A673 (cell line): Measurements from ENCODE around the gene FXYD3. TPM values are rescaled to one million over a fixed set of nuclear protein-coding genes. Genes with fewer than 3 reads are reported as not detected.

Experiments used
- BruUV-seq: library from RNA; stranded (reverse); fragments of 400-500 nt; replicated peaks from 2 replicates; lab custom pipeline; 2021; lab: Mats Ljungman, UMichigan
- CTCF ChIA-PET: fragments of 300-600 bp; sonication (Branson Sonifier 250); formaldehyde crosslinking; loops from one replicate; lab custom pipeline; 2022; ENCODE audit warnings: antibody characterized with exemption; lab: Charles Lee
- POLR2A ChIA-PET: fragments of 300-600 bp; sonication (Branson Sonifier 250); formaldehyde crosslinking; loops from one replicate; lab custom pipeline; 2022; ENCODE audit warnings: antibody characterized with exemption; ENCODE audit not compliant: low non-redundant PET; lab: Charles Lee
- DNase-seq: peaks from one replicate; pipeline ENCODE4 v3.0.0-alpha.2; 2015; ENCODE audit warnings: low spot score
- H3K27ac ChIP-seq: fragments of 200-600 bp; sonication (generic); 2 replicates; pipeline ENCODE4 v1.5.1; 2016; ENCODE audit warnings: mixed run types, low read depth, mild to moderate bottlenecking, mixed read lengths, antibody characterized with exemption, low read length; ENCODE audit not compliant: poor library complexity, severe bottlenecking
- H3K27me3 ChIP-seq: fragments of 200-600 bp; sonication (generic); replicated peaks from 2 replicates; pipeline ENCODE4 v1.6.1; 2017; ENCODE audit warnings: mixed run types, low read depth, mild to moderate bottlenecking, mixed read lengths, antibody characterized with exemption, low read length; ENCODE audit not compliant: insufficient read depth, poor library complexity
- H3K36me3 ChIP-seq: fragments of 200-600 bp; sonication (generic); 2 replicates; pipeline ENCODE4 v1.6.1; 2016; ENCODE audit warnings: mixed run types, mild to moderate bottlenecking, mixed read lengths, antibody characterized with exemption, low read length; ENCODE audit not compliant: insufficient read depth, poor library complexity, severe bottlenecking
- H3K4me1 ChIP-seq: fragments of 200-600 bp; sonication (generic); 2 replicates; pipeline ENCODE4 v1.6.1; 2017; ENCODE audit warnings: mixed run types, mild to moderate bottlenecking, mixed read lengths, antibody characterized with exemption, low read length; ENCODE audit not compliant: insufficient read depth, poor library complexity, severe bottlenecking
- H3K4me3 ChIP-seq: fragments of 200-600 bp; sonication (generic); 2 replicates; pipeline ENCODE4 v1.5.1; 2016; ENCODE audit warnings: low read depth, mixed run types, mild to moderate bottlenecking, mixed read lengths, low read length; ENCODE audit not compliant: poor library complexity, severe bottlenecking
- H3K9me3 ChIP-seq: fragments of 200-600 bp; sonication (generic); 2 replicates; pipeline ENCODE4 v1.6.1; 2016; ENCODE audit warnings: mixed run types, low read depth, mild to moderate bottlenecking, mixed read lengths, antibody characterized with exemption, low read length; ENCODE audit not compliant: poor library complexity, severe bottlenecking
- EZH2 ChIP-seq: fragments of 200-600 bp; sonication (generic); IDR thresholded peaks from 2 replicates; pipeline ENCODE4 v1.6.1; 2017; ENCODE audit warnings: borderline replicate concordance, low read depth, mild to moderate bottlenecking, mixed read lengths, antibody characterized with exemption, low read length; ENCODE audit not compliant: poor library complexity, severe bottlenecking
- intact Hi-C: fragments of 100-400 bp; cut with micrococcal nuclease; formaldehyde crosslinking; loops from one replicate; pipeline ENCODE4 v1.10.0; 2022; ENCODE audit not compliant: unreplicated experiment
- total RNA-seq: library from RNA; stranded (reverse); gene quantifications from 2 replicates; pipeline ENCODE4 v1.2.3, GENCODE V29; 2021
- TF ChIP-seq, protein P1 (sequence below): fragments of 300-800, 200-600 bp; sonication (generic); conservative IDR thresholded peaks from 2 replicates; pipeline ENCODE4 v1.5.1; 2017; ENCODE audit warnings: low read depth, mild to moderate bottlenecking, antibody characterized with exemption, low read length, moderate library complexity, mixed read lengths

Gene FXYD3
- total RNA-seq, 1 experiment from 2014 or later = not detected

DNA sequence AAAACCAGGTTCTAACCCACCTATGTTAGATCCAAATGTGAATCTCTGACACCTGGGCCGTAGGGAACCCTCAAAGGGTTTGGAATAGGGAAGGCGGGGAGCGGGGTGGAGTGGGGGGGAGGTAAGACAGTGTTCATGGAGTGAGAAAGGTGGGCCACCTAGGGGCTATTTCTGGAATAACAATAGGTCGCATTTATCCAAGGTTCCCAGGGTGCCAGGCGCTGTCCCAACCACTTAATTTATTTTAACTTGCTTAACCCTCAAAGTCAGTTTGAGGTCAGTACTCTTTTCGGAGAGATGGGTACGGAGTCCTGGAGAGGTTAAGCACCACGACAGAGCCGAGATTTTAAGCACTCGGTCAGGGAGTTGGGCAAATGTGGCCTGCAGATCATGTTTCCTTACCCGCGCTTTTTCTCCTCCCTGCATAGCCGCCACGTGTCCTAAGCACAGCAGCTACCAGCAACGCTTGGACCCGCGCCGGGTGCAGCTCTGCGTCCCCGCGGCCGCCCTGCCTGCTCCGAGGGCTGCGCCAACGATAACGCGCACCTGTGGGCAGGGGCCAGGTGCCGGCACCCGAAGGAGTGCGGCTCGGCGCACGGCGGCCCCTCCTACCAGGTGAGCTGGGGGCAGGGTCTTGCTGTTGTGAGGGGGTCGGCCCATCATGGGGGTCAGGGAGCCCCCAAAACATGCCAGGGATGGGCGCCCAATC lies 25.0 kb upstream of the FXYD3 start:
- BruUV-seq = no TSS peak
- TF ChIP-seq EZH2 = no peak
- TF ChIP-seq, protein P1, sequence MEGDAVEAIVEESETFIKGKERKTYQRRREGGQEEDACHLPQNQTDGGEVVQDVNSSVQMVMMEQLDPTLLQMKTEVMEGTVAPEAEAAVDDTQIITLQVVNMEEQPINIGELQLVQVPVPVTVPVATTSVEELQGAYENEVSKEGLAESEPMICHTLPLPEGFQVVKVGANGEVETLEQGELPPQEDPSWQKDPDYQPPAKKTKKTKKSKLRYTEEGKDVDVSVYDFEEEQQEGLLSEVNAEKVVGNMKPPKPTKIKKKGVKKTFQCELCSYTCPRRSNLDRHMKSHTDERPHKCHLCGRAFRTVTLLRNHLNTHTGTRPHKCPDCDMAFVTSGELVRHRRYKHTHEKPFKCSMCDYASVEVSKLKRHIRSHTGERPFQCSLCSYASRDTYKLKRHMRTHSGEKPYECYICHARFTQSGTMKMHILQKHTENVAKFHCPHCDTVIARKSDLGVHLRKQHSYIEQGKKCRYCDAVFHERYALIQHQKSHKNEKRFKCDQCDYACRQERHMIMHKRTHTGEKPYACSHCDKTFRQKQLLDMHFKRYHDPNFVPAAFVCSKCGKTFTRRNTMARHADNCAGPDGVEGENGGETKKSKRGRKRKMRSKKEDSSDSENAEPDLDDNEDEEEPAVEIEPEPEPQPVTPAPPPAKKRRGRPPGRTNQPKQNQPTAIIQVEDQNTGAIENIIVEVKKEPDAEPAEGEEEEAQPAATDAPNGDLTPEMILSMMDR = peak; percentile 73
- Histone ChIP-seq H3K36me3 (no peaks in the 10 kb centered on the region), H3K9me3 (no peaks in the 10 kb centered on the region), H3K4me1 (peaks cover 5% of the 10 kb centered on the region), H3K4me3 (peak overlapping the region; percentile 15), H3K27ac (no peak overlapping the region), H3K27me3 (no peaks in the 10 kb centered on the region)
- peak; percentile 74 for DNase-seq
- CTCF ChIA-PET = interaction anchor here (1.0 kb wide), 1 partner anchor 24 kb away, joined by 4 read pairs; no protein-coding TSS in a partner anchor
- POLR2A ChIA-PET = no interaction called here
- intact Hi-C loops = no loop called here

DNA sequence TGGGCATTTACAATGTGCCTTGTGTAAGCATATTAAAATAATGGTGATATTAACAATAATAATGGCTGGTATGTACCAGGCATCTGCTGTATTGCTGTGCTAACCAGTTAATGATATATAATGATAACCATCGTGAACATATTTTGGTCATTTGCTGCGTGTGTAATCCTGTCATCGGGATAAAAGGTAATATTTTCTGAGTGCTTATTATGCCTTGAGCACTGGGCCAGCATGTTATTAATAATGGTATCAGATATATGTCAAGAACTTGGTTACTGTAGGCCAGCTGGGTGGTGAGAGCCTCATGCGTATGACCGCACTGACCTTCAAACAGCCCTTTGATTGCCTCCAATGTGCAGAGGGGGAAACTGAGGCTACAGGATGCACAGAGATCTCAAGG lies 22.2 kb upstream of the FXYD3 start:
- H3K9me3 ChIP-seq = no peaks in the 10 kb centered on the region
- no peaks in the 10 kb centered on the region for H3K36me3 ChIP-seq
- no peak for DNase-seq
- H3K4me3 ChIP-seq = no peak overlapping the region
- ChIA-PET POLR2A (no interaction called here), CTCF (no interaction called here)
- H3K27me3 ChIP-seq = no peaks in the 10 kb centered on the region
- intact Hi-C loops = no loop called here
- H3K27ac ChIP-seq = no peak overlapping the region
- peaks cover 5% of the 10 kb centered on the region for H3K4me1 ChIP-seq
- no TSS peak for BruUV-seq
- no peak for TF ChIP-seq EZH2
- TF ChIP-seq, protein P1 = no peak

DNA sequence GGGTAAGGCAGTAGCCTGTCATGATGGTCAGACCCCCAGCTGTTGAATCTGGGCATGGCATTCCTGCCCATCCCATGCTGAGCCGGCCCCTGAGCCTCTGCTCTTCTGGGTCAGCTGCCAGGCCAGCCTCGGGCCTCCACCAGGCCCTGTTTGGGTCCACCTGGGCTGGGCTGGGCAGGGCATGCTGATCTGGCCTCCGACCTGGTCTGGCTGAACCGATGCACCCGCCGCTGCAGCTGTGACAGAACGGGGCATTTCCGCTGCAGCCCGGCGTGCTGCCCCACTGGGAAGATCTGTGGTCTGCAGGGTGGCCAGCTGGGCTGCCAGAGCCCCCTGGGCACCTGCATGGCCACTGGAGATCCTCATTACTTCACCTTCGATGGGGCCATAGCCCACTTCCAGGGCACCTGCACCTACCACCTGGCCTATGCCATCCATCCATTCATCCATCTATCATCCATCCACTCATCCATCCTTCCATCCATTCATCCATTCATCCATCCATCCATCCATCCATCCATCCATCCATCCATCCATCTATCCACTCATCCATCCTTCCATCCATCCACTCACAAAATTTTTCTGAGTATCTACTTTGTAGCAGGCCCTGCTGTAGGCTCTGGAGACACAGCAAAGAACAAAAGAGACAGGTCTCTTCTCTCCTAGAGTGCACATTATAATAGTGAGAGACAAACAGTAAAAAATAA lies 21.5 kb upstream of the FXYD3 start:
- Histone ChIP-seq H3K27ac (no peak overlapping the region), H3K4me3 (no peak overlapping the region), H3K4me1 (peaks cover 5% of the 10 kb centered on the region), H3K36me3 (no peaks in the 10 kb centered on the region), H3K9me3 (no peaks in the 10 kb centered on the region), H3K27me3 (no peaks in the 10 kb centered on the region)
- ChIA-PET POLR2A (no interaction called here), CTCF (no interaction called here)
- TF ChIP-seq EZH2 = no peak
- TF ChIP-seq, protein P1 = no peak
- intact Hi-C loops = no loop called here
- no peak for DNase-seq
- no TSS peak for BruUV-seq
